GM21529 (cell line): Measurements from ENCODE around the gene P2RX4.
"Not testable (repeated sequence)": the region's sequence is repeated elsewhere in the genome, so short reads cannot be mapped to it uniquely, and the experiment has no call there.

Experiments used
- ATAC-seq: cut with Tn5 transposase; IDR thresholded peaks from one replicate; pipeline ENCODE4 v1.9.1; 2021; ENCODE audit not compliant: unreplicated experiment

Gene P2RX4

GRCh38 chr12:121209624-121210572 lies at the start of gene P2RX4:
TSS of gene P2RX4 (plus strand) at chr12:121210129. CDS start at chr12:121210165, 36 bp downstream.
- peak; percentile 84 for ATAC-seq

- no peak for ATAC-seq
Measured at GRCh38 chr12:121162384-121162783, 47.5 kb upstream of the P2RX4 start.

- ATAC-seq, result no peak
Measured at GRCh38 chr12:121162985-121163384, 46.9 kb upstream of the P2RX4 start.

GRCh38 chr12:121164839-121165238 lies 45.1 kb upstream of the P2RX4 start:
- not testable (repeated sequence) for ATAC-seq

- no peak for ATAC-seq
Measured at GRCh38 chr12:121165316-121165715, 44.6 kb upstream of the P2RX4 start.

- no peak for ATAC-seq
Measured at GRCh38 chr12:121166356-121166755, 43.6 kb upstream of the P2RX4 start.

- no peak for ATAC-seq
Measured at GRCh38 chr12:121167232-121167820, 42.6 kb upstream of the P2RX4 start.

GRCh38 chr12:121167951-121168350 lies 42.0 kb upstream of the P2RX4 start:
- ATAC-seq, result no peak

- ATAC-seq, result no peak
Measured at GRCh38 chr12:121170151-121170550, 39.8 kb upstream of the P2RX4 start.

- ATAC-seq, result no peak
Measured at GRCh38 chr12:121170611-121171260, 39.2 kb upstream of the P2RX4 start.

GRCh38 chr12:121172145-121172544 lies 37.8 kb upstream of the P2RX4 start:
- no peak for ATAC-seq

GRCh38 chr12:121175383-121176119 lies 34.4 kb upstream of the P2RX4 start:
- no peak for ATAC-seq

- ATAC-seq, result no peak
Measured at GRCh38 chr12:121176826-121177529, 33.0 kb upstream of the P2RX4 start.

GRCh38 chr12:121181181-121181580 lies 28.7 kb upstream of the P2RX4 start:
- ATAC-seq, result no peak

GRCh38 chr12:121182222-121182893 lies 27.6 kb upstream of the P2RX4 start:
- no peak for ATAC-seq

- no peak for ATAC-seq
Measured at GRCh38 chr12:121184425-121184824, 25.5 kb upstream of the P2RX4 start.

GRCh38 chr12:121184984-121185889 lies 24.7 kb upstream of the P2RX4 start:
- ATAC-seq, result no peak

GRCh38 chr12:121186826-121187225 lies 23.1 kb upstream of the P2RX4 start:
- no peak for ATAC-seq

- ATAC-seq, result no peak
Measured at GRCh38 chr12:121187501-121187900, 22.4 kb upstream of the P2RX4 start.
